GM19239 (cell line): ENCODE measurements around the gene FRMD3.
"Not testable (repeated sequence)": the region's sequence is repeated elsewhere in the genome, so short reads cannot be mapped to it uniquely, and the experiment has no call there.

Source experiments
- DNase-seq: peaks from one replicate; pipeline ENCODE4 v3.0.0; 2011; ENCODE audit warnings: low spot score; ENCODE audit not compliant: insufficient read length
- FAIRE-seq: peaks from 2 replicates; lab custom pipeline; 2011; peaks lifted over from hg19 to GRCh38; lab: Jason Lieb, UNC

FRMD3 gene

GRCh38 chr9:83405759-83406158, 132.4 kb downstream of the FRMD3 start:
- FAIRE-seq (no peak), DNase-seq (no peak)

GRCh38 chr9:83403527-83404238, 134.5 kb downstream of the FRMD3 start:
- DNase-seq (no peak), FAIRE-seq (no peak)

GRCh38 chr9:83401328-83401900, 136.8 kb downstream of the FRMD3 start:
- DNase-seq: no peak
- FAIRE-seq: no peak

- FAIRE-seq (no peak), DNase-seq (no peak)
Observed at GRCh38 chr9:83396813-83397212, 141.4 kb downstream of the FRMD3 start.

- FAIRE-seq: no peak
- DNase-seq: no peak
Observed at GRCh38 chr9:83396342-83396741, 141.9 kb downstream of the FRMD3 start.

GRCh38 chr9:83392228-83392627, 146.0 kb downstream of the FRMD3 start:
- FAIRE-seq (no peak), DNase-seq (no peak)

GRCh38 chr9:83388346-83388745, 149.9 kb downstream of the FRMD3 start:
- DNase-seq: no peak
- no peak for FAIRE-seq

GRCh38 chr9:83387401-83388185, 150.6 kb downstream of the FRMD3 start:
- FAIRE-seq (no peak), DNase-seq (no peak)

GRCh38 chr9:83385317-83385716, 152.9 kb downstream of the FRMD3 start:
- DNase-seq: no peak
- no peak for FAIRE-seq

- DNase-seq: no peak
- FAIRE-seq: no peak
Observed at GRCh38 chr9:83384214-83384613, 154.0 kb downstream of the FRMD3 start.

- no peak for DNase-seq
- FAIRE-seq: no peak
Observed at GRCh38 chr9:83383034-83383433, 155.2 kb downstream of the FRMD3 start.

GRCh38 chr9:83382421-83382820, 155.8 kb downstream of the FRMD3 start:
- FAIRE-seq: no peak

GRCh38 chr9:83379045-83379444, 159.2 kb downstream of the FRMD3 start:
- FAIRE-seq: no peak
- no peak for DNase-seq

More at GRCh38 chr9:83382421-83382820, 155.8 kb downstream of the FRMD3 start:
- DNase-seq: no peak

GRCh38 chr9:83372957-83373356, 165.2 kb downstream of the FRMD3 start:
- DNase-seq (no peak), FAIRE-seq (no peak)

GRCh38 chr9:83367326-83367725, 170.9 kb downstream of the FRMD3 start:
- no peak for FAIRE-seq

GRCh38 chr9:83362341-83362995, 175.7 kb downstream of the FRMD3 start:
- no peak for DNase-seq
- FAIRE-seq: no peak

More at GRCh38 chr9:83367326-83367725, 170.9 kb downstream of the FRMD3 start:
- no peak for DNase-seq

- DNase-seq (no peak), FAIRE-seq (no peak)
Observed at GRCh38 chr9:83359039-83359438, 179.2 kb downstream of the FRMD3 start.

GRCh38 chr9:83358493-83358892, 179.7 kb downstream of the FRMD3 start:
- FAIRE-seq, DNase-seq: not testable (repeated sequence)

- DNase-seq (no peak), FAIRE-seq (no peak)
Observed at GRCh38 chr9:83355729-83356151, 182.5 kb downstream of the FRMD3 start.

- FAIRE-seq: no peak
- DNase-seq: no peak
Observed at GRCh38 chr9:83355024-83355444, 183.2 kb downstream of the FRMD3 start.

GRCh38 chr9:83349031-83349430, 189.2 kb downstream of the FRMD3 start:
- DNase-seq (no peak), FAIRE-seq (no peak)
